Measurements from ENCODE around the gene NCBP2L.

Gene NCBP2L

DNA sequence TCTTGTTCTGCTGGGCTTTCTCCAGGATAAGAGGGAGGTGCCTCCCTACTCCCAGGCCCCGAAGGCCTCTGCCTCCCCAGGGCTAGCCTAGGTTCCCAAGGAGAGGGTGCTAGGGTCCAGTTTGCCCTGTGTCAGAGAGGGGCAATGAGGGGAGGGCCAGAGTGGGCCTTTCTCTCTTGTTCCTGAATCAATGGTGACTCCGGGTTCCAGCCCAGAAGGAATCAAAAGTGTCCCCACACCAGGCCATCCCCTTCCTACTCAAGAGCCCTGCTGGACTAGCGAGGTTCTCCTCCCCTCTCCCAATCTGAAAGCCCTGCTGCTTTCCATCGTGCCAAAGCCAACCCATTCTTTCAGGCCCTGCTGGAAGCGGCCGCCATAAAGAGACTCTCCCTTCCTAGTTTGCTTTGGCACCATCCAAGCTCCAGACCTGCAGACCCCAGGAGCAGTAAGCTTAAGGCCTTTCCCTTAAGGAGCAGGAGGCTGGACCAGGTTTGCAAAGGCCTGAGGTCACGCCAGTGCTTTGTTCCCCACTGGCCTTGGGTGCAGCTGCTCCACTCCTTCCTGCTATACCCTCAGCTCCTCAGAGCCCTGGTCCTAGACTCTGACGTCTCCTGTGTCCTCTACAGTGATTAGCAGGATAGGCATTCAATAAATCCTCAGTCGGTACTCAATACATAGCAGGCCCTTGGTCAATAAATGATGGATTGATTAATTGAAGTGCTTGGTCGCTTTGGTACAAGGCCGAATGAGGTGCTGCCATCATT, 12.5 kb upstream of the NCBP2L start:
- Histone ChIP-seq H3K27me3 (ENCODE audit: insufficient read depth, poor library complexity, severe bottlenecking) (no peaks in the 10 kb centered on the region), H3K4me1 (ENCODE audit: insufficient read depth, poor library complexity, severe bottlenecking) (peaks cover 8% of the 10 kb centered on the region), H3K9me3 (ENCODE audit: severe bottlenecking) (no peaks in the 10 kb centered on the region), H3K36me3 (ENCODE audit: low read depth) (no peaks in the 10 kb centered on the region), H3K27ac (ENCODE audit: poor library complexity, severe bottlenecking) (no peak overlapping the region), H3K4me3 (ENCODE audit: severe bottlenecking) (no peak overlapping the region)
- TF ChIP-seq, protein P1, sequence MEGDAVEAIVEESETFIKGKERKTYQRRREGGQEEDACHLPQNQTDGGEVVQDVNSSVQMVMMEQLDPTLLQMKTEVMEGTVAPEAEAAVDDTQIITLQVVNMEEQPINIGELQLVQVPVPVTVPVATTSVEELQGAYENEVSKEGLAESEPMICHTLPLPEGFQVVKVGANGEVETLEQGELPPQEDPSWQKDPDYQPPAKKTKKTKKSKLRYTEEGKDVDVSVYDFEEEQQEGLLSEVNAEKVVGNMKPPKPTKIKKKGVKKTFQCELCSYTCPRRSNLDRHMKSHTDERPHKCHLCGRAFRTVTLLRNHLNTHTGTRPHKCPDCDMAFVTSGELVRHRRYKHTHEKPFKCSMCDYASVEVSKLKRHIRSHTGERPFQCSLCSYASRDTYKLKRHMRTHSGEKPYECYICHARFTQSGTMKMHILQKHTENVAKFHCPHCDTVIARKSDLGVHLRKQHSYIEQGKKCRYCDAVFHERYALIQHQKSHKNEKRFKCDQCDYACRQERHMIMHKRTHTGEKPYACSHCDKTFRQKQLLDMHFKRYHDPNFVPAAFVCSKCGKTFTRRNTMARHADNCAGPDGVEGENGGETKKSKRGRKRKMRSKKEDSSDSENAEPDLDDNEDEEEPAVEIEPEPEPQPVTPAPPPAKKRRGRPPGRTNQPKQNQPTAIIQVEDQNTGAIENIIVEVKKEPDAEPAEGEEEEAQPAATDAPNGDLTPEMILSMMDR (IDR thresholded peaks at IDR 0.05; ENCODE audit: poor library complexity, severe bottlenecking) = no peak
- no peak for DNase-seq (ENCODE audit: low spot score)
- no peak for ATAC-seq (ENCODE audit: low read depth)

DNA sequence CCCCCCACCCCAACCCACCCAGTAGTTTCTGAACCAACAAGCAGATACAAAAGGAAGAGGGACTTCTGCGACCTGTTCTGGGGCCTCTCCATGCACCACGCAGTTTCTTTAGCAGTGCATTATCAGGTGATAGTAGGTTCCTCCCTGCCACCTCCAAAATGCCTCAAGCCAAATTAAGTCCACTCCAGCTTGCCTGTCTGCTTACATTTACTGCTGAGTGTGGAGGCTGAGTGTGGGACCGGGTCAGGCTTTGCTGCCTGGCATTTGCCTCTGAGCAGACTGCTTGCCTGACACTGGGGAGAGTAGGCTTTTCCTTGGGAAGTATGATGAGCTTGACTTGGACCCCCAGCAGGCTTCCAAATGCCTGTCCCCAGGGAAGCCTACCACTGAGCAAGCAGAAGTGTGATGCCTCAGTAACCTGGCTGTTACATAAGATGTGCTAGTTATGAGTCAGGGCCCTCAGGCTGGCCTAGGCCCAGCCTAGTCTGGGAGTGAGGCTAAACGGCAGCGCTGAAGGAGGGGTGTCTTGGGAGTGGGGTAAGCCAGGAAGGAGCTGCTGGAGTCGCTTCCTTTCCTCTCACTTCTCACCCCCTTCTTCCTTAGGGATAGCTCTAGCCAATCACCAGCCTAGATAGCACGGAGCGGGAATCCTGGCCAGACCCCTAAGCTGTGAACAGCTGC, 10.9 kb upstream of the NCBP2L start:
- no peaks in the 10 kb centered on the region for H3K27me3 ChIP-seq (ENCODE audit: insufficient read depth, poor library complexity, severe bottlenecking)
- no peaks in the 10 kb centered on the region for H3K9me3 ChIP-seq (ENCODE audit: severe bottlenecking)
- DNase-seq (ENCODE audit: low spot score) (no peak), ATAC-seq (ENCODE audit: low read depth) (peak; percentile 99)
- TF ChIP-seq, protein P1 (IDR thresholded peaks at IDR 0.05; ENCODE audit: poor library complexity, severe bottlenecking) = no peak
- no peak overlapping the region for H3K4me3 ChIP-seq (ENCODE audit: severe bottlenecking)
- no peaks in the 10 kb centered on the region for H3K36me3 ChIP-seq (ENCODE audit: low read depth)
- peaks cover 8% of the 10 kb centered on the region for H3K4me1 ChIP-seq (ENCODE audit: insufficient read depth, poor library complexity, severe bottlenecking)
- H3K27ac ChIP-seq (ENCODE audit: poor library complexity, severe bottlenecking) = no peak overlapping the region

DNA sequence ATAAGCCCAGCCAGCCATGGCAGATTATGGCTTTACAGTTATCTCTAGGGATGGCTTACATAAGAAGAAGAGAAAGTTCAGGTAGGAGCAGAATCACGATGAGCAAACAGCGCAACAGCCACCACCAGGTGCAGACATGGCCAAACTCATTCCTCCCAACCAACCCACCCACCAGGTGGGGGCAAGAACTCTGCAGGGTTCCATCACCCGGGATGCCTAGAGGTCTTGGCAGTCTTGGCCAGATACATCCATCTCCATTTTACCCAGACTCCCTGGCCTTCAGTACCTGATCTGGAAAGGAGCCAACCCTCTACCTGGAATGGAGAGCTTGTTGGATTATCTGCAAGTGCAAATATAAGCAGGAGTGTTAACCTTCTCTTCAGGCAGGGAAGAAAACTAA, 9.5 kb upstream of the NCBP2L start:
- Histone ChIP-seq H3K36me3 (ENCODE audit: low read depth) (no peaks in the 10 kb centered on the region), H3K27me3 (ENCODE audit: insufficient read depth, poor library complexity, severe bottlenecking) (no peaks in the 10 kb centered on the region), H3K9me3 (ENCODE audit: severe bottlenecking) (no peaks in the 10 kb centered on the region), H3K4me1 (ENCODE audit: insufficient read depth, poor library complexity, severe bottlenecking) (peaks cover 8% of the 10 kb centered on the region), H3K27ac (ENCODE audit: poor library complexity, severe bottlenecking) (no peak overlapping the region), H3K4me3 (ENCODE audit: severe bottlenecking) (no peak overlapping the region)
- ATAC-seq (ENCODE audit: low read depth) (no peak), DNase-seq (ENCODE audit: low spot score) (no peak)
- TF ChIP-seq, protein P1 (IDR thresholded peaks at IDR 0.05; ENCODE audit: poor library complexity, severe bottlenecking) = no peak

DNA sequence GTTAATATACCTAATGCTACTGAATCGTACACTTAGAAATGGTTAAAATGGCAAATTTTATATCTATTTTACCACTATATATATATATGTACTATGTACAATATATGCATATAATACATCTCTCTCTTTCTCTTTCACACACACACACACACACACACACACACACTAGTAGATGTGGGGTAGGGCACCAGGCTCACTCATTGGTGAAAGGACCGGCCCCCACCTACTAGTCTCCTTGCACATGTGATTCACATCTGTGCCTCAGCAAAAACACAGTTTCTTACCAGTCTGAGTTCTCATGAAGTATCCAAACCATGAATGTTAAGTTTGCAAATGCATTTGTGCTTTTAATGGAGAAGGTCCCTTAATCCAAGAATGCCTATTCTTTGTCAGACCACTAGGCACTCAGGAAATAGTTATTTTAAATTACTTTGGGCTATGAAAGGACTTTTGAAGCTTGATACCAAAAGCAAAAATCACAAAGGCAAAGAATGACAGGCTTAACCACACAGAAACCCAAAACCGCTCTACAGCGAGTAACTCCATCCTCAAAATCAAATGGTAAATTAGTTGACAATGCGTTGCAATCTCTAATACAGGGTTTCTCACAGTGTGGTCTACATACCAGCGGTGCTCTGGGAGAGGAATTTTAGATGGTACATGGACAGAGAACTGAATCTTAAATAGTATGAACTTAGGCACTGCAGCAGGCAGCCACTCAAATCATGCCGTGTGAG, 7.8 kb upstream of the NCBP2L start:
- Histone ChIP-seq H3K4me1 (ENCODE audit: insufficient read depth, poor library complexity, severe bottlenecking) (peaks cover 8% of the 10 kb centered on the region), H3K27me3 (ENCODE audit: insufficient read depth, poor library complexity, severe bottlenecking) (no peaks in the 10 kb centered on the region), H3K27ac (ENCODE audit: poor library complexity, severe bottlenecking) (no peak overlapping the region), H3K9me3 (ENCODE audit: severe bottlenecking) (no peaks in the 10 kb centered on the region), H3K4me3 (ENCODE audit: severe bottlenecking) (no peak overlapping the region), H3K36me3 (ENCODE audit: low read depth) (no peaks in the 10 kb centered on the region)
- ATAC-seq (ENCODE audit: low read depth) (no peak), DNase-seq (ENCODE audit: low spot score) (no peak)
- TF ChIP-seq, protein P1 (IDR thresholded peaks at IDR 0.05; ENCODE audit: poor library complexity, severe bottlenecking) = no peak
